Non-pigmented ciliary epithelial cell (primary cell): ENCODE data around the gene SPIB.
"Not testable (repeated sequence)": the region's sequence is repeated elsewhere in the genome, so short reads cannot be mapped to it uniquely, and the experiment has no call there.

Experiments used
- DNase-seq: peaks from one replicate; pipeline ENCODE4 v3.0.0-alpha.2; 2010; ENCODE audit warnings: low read depth

The SPIB gene

DNA sequence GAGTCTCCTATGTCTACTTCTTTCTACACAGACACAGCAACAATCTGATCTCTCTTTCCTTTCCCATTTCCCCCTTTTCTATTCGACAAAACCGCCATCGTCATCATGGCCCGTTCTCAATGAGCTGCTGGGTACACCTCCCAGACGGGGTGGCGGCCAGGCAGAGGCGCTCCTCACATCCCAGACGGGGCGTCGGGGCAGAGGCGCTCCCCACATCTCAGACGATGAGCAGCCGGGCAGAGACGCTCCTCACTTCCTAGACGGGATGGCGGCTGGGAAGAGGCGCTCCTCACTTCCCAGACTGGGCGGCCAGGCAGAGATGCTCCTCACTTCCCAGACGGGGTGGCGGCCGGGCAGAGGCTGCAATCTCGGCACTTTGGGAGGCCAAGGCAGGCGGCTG lies 27.8 kb upstream of the SPIB start:
- not testable (repeated sequence) for DNase-seq

DNA sequence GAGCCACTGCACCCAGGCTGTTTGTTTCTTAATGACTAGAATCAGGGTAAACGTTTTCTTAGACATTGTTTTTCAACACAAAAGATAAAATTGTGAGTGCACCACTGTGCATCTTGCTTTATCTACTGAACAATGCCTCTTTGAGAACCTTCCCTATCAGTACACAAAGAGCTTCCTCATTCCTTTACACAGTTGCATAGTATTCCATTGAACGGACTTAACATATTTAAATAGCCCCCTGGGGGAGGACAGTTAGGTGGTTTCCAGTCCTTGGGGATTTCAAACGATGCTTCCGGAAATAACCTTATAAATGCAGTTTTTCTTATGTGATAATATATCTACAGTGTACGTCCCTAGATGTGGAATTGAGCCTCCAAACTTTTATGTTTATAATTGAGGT lies 26.0 kb upstream of the SPIB start:
- no peak for DNase-seq

GRCh38 chr19:50393589-50393988 lies 25.1 kb upstream of the SPIB start:
- DNase-seq, result no peak

DNA sequence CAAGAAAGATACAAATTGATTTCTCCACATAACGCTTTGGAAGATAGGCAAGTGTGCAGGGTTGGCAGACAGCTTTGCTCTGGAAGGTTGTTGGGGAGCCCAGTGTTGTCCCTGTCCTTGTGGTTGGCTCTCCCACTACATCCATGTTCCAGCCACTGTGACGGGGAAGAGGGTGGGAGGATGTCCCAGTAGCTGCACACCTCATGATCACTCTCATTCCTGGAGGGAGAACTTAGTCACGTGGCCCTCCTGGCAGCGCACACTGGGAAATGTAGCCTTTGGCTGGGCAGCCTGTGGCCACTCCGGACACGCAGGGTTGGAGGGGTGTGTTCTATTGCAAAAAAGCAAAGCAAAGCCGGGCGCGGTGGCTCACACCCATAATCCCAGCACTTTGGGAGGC lies 24.7 kb upstream of the SPIB start:
- no peak for DNase-seq

- DNase-seq, result no peak
Measured at GRCh38 chr19:50398675-50399367, 19.9 kb upstream of the SPIB start.

- DNase-seq, result no peak
Measured at GRCh38 chr19:50399368-50399745, 19.4 kb upstream of the SPIB start.

DNA sequence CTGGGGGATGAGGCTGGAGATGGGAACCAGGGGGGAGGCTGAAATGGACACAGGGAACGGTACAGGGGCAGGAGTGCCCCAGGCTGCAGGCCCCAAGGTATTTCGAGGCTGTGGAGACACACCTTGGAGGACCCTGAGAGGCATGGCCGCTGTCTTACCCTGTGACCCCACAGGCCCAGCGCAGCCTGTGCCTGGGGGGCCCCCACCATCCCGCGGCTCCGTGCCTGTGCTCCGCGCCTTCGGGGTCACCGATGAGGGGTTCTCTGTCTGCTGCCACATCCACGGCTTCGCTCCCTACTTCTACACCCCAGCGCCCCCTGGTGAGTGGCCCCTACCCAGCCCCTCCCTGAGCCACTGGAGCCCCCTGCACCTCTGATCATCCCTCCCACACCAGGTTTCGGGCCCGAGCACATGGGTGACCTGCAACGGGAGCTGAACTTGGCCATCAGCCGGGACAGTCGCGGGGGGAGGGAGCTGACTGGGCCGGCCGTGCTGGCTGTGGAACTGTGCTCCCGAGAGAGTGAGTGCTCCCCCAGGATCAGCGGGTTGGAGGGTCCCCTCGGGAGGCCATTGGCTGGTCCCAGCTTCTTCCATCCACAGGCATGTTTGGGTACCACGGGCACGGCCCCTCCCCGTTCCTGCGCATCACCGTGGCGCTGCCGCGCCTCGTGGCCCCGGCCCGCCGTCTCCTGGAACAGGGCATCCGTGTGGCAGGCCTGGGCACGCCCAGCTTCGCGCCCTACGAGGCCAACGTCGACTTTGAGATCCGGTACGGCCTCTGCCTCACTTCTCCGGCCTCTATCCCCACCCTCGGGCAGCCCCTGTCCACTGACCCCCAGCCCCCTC lies 16.9 kb upstream of the SPIB start:
- DNase-seq, result no peak

DNA sequence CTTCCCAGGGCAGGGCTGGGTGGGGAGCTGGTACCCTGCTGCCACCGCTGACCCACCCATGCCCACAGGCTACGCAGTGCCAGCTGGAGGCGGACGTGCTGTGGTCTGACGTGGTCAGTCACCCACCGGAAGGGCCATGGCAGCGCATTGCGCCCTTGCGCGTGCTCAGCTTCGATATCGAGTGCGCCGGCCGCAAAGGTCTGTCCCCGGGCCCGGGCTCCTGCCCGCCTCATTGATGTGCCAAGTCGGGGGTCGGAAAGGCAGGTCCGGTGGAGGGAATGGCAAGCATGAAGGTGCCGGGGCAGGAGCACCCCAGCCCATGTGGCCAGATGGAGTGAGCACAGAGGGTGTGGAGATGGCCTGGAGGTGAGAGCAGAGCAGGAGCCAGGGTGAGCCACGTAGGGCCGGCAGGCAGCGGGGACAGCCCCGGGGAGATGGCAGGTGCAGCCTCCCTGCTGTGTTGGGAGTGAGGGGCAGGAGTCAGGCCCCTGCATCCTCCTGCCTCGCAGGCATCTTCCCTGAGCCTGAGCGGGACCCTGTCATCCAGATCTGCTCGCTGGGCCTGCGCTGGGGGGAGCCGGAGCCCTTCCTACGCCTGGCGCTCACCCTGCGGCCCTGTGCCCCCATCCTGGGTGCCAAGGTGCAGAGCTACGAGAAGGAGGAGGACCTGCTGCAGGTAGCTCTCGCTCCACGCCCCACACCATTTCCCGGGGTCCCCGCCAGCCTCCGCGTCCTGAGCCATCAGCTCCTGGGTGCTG lies 16.0 kb upstream of the SPIB start:
- no peak for DNase-seq

GRCh38 chr19:50406156-50406820 lies 12.4 kb upstream of the SPIB start:
- DNase-seq, result no peak

DNA sequence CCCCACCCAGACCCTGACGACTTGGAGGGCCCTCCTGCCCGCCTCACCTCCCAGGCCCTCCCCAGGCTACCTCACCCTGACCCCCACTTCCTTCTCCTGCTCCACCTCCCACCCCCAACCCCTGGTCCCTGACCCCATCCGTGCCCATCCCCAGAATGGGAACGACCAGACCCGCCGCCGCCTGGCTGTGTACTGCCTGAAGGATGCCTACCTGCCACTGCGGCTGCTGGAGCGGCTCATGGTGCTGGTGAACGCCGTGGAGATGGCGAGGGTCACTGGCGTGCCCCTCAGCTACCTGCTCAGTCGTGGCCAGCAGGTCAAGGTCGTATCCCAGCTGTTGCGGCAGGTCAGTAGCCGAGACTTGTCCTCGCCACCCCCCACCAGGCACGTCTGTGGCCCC lies 11.9 kb upstream of the SPIB start:
- no peak for DNase-seq

GRCh38 chr19:50409347-50409746 lies 9.4 kb upstream of the SPIB start:
- no peak for DNase-seq

DNA sequence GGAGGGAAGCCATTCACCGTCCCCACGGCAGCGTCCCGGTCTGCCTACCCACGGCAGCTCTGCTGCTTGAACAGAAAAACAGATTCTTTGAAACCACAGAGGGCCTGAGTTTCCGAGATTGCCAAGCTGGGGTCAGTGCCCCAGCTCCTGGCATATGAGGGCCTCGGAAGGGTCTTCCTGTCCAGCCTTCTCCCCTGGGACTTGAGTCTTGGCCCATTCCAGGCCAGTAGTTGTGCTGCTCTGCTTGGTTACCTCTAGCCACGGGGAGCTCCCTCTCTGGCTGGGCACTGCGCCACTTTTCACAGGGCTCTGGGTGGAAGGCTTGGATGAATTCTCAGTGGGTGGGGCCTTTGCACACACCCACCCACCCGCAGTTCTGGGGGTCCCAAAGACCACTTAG lies 8.6 kb upstream of the SPIB start:
- no peak for DNase-seq

- DNase-seq, result no peak
Measured at GRCh38 chr19:50412419-50412818, 6.3 kb upstream of the SPIB start.

- no peak for DNase-seq
Measured at GRCh38 chr19:50413096-50413495, 5.6 kb upstream of the SPIB start.

- no peak for DNase-seq
Measured at GRCh38 chr19:50413531-50413930, 5.2 kb upstream of the SPIB start.

DNA sequence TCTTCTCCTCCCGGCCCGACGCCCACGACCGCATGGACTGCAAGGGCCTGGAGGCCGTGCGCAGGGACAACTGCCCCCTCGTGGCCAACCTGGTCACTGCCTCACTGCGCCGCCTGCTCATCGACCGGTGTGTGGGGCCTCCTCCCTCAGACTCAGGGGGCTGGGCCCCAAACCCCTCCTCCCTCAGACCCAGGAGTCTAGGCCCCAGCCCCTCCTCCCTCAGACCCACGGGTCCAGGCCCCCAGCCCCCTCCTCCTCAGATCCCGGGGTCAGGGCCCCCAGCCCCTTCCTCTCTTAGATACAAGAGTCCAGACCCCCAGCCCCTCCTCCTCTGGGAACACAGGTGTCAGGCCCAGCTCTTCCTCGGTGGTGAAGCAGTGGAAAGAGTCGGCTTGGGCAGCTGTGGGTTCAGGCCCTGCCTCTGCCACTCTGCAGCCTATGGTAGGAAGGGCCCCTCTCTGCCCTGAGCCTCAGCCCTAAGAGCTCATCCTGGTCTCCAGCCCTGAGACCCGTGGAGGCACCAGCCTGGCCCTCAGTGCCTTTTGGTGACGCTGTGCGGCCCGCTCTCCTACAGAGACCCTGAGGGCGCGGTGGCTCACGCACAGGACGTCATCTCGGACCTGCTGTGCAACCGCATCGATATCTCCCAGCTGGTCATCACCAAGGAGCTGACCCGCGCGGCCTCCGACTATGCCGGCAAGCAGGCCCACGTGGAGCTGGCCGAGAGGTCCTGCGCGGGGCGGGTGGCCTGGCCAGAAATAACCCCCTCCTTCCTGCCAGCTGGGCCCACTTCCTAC lies 3.7 kb upstream of the SPIB start:
- DNase-seq, result no peak

GRCh38 chr19:50415661-50416033 lies 3.1 kb upstream of the SPIB start:
- DNase-seq, result no peak

DNA sequence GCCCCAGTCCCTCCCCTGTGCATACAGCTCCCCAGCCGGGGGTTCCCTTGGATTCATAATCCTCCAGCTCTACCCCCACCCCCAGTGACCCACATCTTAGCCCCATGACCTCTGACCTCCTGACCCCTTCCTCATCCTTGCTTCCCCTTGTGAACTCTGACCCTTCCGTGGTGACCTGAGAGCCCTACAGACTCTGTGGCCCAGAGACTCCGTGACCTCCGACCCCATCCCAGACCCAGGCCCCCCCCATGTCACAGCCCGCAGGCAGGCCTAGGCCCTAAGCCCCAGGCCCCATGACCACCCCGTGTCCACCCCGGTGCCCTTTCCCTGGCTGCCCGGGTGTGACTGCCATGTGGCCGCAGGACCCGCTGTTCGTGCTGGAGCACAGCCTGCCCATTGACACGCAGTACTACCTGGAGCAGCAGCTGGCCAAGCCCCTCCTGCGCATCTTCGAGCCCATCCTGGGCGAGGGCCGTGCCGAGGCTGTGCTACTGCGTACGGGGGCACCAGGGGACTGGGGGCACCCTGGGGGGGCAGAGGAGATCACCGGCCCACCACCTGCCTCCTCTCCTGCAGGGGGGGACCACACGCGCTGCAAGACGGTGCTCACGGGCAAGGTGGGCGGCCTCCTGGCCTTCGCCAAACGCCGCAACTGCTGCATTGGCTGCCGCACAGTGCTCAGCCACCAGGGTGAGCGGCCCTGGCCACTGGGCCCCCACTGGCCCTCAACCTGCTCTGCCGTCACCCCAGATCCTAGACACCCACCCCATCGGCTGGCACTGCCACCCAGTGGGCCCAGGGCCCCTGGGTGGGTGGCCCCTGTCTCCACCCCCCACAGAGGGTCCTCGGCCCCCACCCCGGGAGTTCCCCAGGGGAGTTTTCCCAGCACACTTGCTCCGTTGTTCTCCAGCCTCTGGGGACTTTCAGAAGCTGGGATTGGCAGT lies 2.4 kb upstream of the SPIB start:
- DNase-seq, result no peak

DNA sequence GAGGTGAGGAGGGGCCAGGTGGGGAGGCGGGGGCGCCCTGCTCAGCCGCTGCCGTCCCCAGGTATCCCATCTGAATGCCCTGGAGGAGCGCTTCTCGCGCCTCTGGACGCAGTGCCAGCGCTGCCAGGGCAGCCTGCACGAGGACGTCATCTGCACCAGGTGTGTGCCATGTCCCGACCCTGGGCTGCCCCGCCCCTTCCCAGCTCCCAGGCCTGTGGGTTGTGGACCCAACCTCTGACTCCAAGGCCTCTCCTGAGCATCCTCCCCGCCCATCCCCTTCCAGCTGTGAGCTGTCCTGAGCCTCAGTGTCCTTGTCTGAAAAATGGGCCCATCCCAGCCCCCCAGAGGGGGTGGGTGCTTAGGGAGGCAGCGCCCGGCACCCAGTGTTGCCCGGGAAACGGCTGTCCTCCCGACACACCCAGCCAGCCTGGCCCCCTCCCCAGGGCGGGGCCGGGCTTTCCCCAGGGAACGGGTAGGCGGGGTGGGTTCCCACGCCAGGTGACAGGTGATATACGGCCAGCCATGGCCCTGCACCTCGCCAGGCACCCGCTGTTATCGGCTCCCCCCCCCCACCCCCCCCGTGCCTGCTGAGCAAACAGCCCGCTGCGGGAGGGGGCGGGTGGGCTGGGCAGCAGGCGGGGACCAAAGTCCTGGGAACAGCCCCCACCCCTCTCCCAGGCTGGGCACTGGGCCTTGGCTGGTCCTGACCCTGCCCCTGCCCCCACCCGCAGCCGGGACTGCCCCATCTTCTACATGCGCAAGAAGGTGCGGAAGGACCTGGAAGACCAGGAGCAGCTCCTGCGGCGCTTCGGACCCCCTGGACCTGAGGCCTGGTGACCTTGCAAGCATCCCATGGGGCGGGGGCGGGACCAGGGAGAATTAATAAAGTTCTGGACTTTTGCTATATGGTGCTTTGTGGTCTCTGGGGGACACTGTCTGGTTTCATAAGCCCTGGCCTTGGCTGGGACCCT lies 1.3 kb upstream of the SPIB start:
- no peak for DNase-seq
